ENCODE data around the gene COX7A2L.
"Not testable (repeated sequence)": the region's sequence is repeated elsewhere in the genome, so short reads cannot be mapped to it uniquely, and the experiment has no call there.

COX7A2L gene

GRCh38 chr2:42342061-42342794 is 18.8 kb downstream of the COX7A2L start:
- in situ Hi-C loops (cut with MboI; ENCODE audit: low pct_unique_long_range_greater_than_20kb, low sequenced_read_pairs): loop anchor here (25.0 kb wide), 1 partner anchor 255 kb away; no protein-coding TSS in a partner anchor
- DNase-seq: no peak

GRCh38 chr2:42340938-42341636 is 19.9 kb downstream of the COX7A2L start:
- in situ Hi-C loops (cut with MboI; ENCODE audit: low pct_unique_long_range_greater_than_20kb, low sequenced_read_pairs): loop anchor here (25.0 kb wide), 1 partner anchor 254 kb away; no protein-coding TSS in a partner anchor
- no peak for DNase-seq

GRCh38 chr2:42340045-42340937 is 20.7 kb downstream of the COX7A2L start:
- in situ Hi-C loops (cut with MboI; ENCODE audit: low pct_unique_long_range_greater_than_20kb, low sequenced_read_pairs): loop anchor here (25.0 kb wide), 1 partner anchor 253 kb away; no protein-coding TSS in a partner anchor
- DNase-seq: no peak

GRCh38 chr2:42339191-42339912 is 21.7 kb downstream of the COX7A2L start:
- no peak for DNase-seq
- in situ Hi-C loops (cut with MboI; ENCODE audit: low pct_unique_long_range_greater_than_20kb, low sequenced_read_pairs): loop anchor here (25.0 kb wide), 1 partner anchor 252 kb away; no protein-coding TSS in a partner anchor

GRCh38 chr2:42338567-42339190 is 22.3 kb downstream of the COX7A2L start:
- no peak for DNase-seq
- in situ Hi-C loops (cut with MboI; ENCODE audit: low pct_unique_long_range_greater_than_20kb, low sequenced_read_pairs): loop anchor here (25.0 kb wide), 1 partner anchor 251 kb away; no protein-coding TSS in a partner anchor

- in situ Hi-C loops (cut with MboI; ENCODE audit: low pct_unique_long_range_greater_than_20kb, low sequenced_read_pairs): loop anchor here (25.0 kb wide), 1 partner anchor 251 kb away; no protein-coding TSS in a partner anchor
These were observed 23.0 kb downstream of the COX7A2L start for GRCh38 chr2:42337846-42338566.

GRCh38 chr2:42337356-42337820 is 23.6 kb downstream of the COX7A2L start:
- in situ Hi-C loops (cut with MboI; ENCODE audit: low pct_unique_long_range_greater_than_20kb, low sequenced_read_pairs): loop anchor here (25.0 kb wide), 1 partner anchor 250 kb away; no protein-coding TSS in a partner anchor
- DNase-seq: peak; percentile 18

More at GRCh38 chr2:42337846-42338566, 23.0 kb downstream of the COX7A2L start:
- DNase-seq: no peak

- DNase-seq: no peak
- in situ Hi-C loops (cut with MboI; ENCODE audit: low pct_unique_long_range_greater_than_20kb, low sequenced_read_pairs): loop anchor here (25.0 kb wide), 1 partner anchor 249 kb away; no protein-coding TSS in a partner anchor
These were observed 24.6 kb downstream of the COX7A2L start for GRCh38 chr2:42336361-42336965.

GRCh38 chr2:42335514-42336104 is 25.4 kb downstream of the COX7A2L start:
- DNase-seq: no peak
- in situ Hi-C loops (cut with MboI; ENCODE audit: low pct_unique_long_range_greater_than_20kb, low sequenced_read_pairs): loop anchor here (25.0 kb wide), 1 partner anchor 248 kb away; no protein-coding TSS in a partner anchor

GRCh38 chr2:42334865-42335264 is 26.2 kb downstream of the COX7A2L start:
- in situ Hi-C loops (cut with MboI; ENCODE audit: low pct_unique_long_range_greater_than_20kb, low sequenced_read_pairs): loop anchor here (25.0 kb wide), 1 partner anchor 248 kb away; no protein-coding TSS in a partner anchor
- not testable (repeated sequence) for DNase-seq

- no peak for DNase-seq
- in situ Hi-C loops (cut with MboI; ENCODE audit: low pct_unique_long_range_greater_than_20kb, low sequenced_read_pairs): loop anchor here (25.0 kb wide), 1 partner anchor 247 kb away; no protein-coding TSS in a partner anchor
These were observed 26.8 kb downstream of the COX7A2L start for GRCh38 chr2:42334220-42334619.

- no peak for DNase-seq
- in situ Hi-C loops (cut with MboI; ENCODE audit: low pct_unique_long_range_greater_than_20kb, low sequenced_read_pairs): loop anchor here (25.0 kb wide), 1 partner anchor 246 kb away; no protein-coding TSS in a partner anchor
These were observed 27.4 kb downstream of the COX7A2L start for GRCh38 chr2:42333579-42333978.

GRCh38 chr2:42332575-42332974 is 28.4 kb downstream of the COX7A2L start:
- in situ Hi-C loops (cut with MboI; ENCODE audit: low pct_unique_long_range_greater_than_20kb, low sequenced_read_pairs): loop anchor here (25.0 kb wide), 1 partner anchor 245 kb away; no protein-coding TSS in a partner anchor
- no peak for DNase-seq

- in situ Hi-C loops (cut with MboI; ENCODE audit: low pct_unique_long_range_greater_than_20kb, low sequenced_read_pairs): loop anchor here (25.0 kb wide), 1 partner anchor 244 kb away; no protein-coding TSS in a partner anchor
These were observed 29.3 kb downstream of the COX7A2L start for GRCh38 chr2:42331569-42332284.

GRCh38 chr2:42329736-42330135 is 31.3 kb downstream of the COX7A2L start:
- in situ Hi-C loops (cut with MboI; ENCODE audit: low pct_unique_long_range_greater_than_20kb, low sequenced_read_pairs): loop anchor here (25.0 kb wide), 1 partner anchor 242 kb away; no protein-coding TSS in a partner anchor
- DNase-seq: no peak

More at GRCh38 chr2:42331569-42332284, 29.3 kb downstream of the COX7A2L start:
- DNase-seq: no peak

Data from KBM-7 (cell line).